HG03135 (cell line): ENCODE data around the gene MRPL20.
A peak's percentile ranks its signal among the peaks of the same experiment; 100 is the strongest.
"Not testable (repeated sequence)": the region's sequence is repeated elsewhere in the genome, so short reads cannot be mapped to it uniquely, and the experiment has no call there.

Experiments used
- ATAC-seq: cut with Tn5 transposase; IDR thresholded peaks from one replicate; pipeline ENCODE4 v1.9.1; 2021; ENCODE audit warnings: mild to moderate bottlenecking, moderate library complexity; ENCODE audit not compliant: unreplicated experiment

Gene MRPL20

DNA sequence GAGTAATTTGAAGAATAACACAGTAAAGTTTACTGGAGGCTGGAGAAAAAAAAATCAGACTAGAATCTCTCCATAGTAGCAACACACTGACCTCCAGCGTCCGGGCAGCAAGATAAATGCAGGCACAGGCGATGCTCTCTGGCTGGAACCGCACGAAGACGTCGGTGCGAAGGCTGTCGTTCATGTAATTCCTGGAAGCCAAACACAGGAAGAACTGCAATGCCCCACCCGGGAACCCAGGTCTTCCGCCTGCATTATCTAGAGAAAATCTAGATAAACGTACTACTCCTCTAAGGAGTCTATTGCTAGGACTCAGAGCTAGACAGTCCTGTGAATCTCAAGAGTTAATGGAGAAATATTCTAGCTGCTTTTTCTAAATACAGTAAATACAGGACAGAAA is 16.4 kb downstream of the MRPL20 start:
- ATAC-seq, result no peak

DNA sequence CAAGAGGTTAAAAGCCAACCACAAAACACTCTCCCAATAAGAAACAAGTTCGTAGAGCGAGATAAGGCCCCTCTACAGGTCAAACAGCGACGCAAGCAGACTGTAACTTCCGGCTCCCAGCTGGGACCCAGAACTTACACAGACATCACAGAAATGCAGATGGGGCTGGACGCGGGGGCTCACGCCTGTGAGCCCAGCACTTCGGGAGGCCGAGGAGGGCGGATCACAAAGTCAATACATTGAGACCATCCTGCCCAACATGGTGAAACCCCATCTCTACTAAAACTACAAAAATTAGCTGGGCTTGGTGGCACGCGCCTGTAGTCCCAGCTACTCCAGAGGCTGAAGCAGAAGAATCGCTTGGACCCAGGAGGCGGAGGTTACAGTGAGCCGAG is 19.0 kb downstream of the MRPL20 start:
- no peak for ATAC-seq

DNA sequence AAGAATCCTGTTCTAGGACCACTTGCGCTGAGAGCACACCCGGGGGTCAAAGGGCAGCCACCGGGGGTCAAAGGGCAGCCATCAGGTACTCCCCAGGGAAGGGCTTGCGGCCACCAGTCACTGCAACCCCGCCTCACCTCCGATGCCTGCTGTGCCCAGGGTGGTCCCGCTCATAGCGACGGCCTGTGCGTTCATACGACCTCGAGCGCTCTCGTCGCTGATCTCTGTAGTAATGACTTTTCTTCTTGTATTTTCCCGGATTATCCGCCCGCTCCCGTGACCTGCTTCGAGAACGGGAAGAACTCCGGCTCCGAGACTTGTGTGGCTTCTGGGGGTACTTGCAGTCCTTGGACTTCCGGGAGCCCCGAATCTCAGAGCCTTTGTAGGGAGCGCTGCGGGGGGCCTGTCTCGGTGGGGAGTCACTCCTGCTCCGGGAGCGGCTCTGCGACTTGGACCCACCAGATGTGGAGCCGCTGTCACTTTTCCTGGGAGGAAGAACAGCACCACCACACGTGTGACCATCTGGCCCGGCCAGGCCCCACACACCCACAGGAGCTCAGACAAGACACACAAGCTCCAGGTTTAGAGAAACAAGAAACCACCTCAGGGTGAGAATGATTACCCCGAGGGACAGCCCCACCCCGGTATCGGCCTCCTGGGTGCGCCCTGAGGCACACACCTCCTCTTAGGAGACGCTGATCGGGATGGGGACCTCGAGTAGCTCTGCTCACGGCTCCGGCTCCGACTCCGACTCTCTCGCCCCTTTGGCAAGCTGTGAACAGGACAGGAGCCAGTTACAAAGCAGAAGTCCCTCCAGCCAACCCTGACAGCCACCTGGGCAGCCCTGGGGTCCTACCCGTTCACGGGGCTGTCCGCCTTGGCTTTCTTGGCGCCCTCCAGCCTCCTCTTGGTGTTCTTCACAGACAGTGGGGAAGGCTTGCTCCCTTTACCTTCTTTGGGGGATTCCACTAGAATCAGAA is 19.7 kb downstream of the MRPL20 start:
- ATAC-seq, result no peak

DNA sequence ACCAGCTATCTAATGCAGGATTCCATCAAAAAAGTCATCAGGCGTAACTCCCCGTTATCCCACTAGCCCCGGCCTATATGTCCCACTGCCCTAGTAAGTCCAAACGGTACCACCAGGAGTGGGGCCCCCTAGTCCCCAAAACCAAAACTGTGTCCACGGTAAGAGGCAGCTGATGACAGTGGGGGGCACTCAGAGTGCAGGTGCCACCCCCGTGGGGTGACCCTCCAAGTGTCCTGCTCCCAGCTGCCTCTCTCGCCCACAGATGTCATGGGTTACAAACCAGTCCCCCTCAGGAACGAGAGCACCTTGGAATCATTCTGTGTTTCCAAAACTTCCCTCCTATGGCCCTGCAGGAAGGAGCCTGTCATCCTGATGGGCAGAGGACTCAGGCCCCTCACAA is 21.2 kb downstream of the MRPL20 start:
- no peak for ATAC-seq

DNA sequence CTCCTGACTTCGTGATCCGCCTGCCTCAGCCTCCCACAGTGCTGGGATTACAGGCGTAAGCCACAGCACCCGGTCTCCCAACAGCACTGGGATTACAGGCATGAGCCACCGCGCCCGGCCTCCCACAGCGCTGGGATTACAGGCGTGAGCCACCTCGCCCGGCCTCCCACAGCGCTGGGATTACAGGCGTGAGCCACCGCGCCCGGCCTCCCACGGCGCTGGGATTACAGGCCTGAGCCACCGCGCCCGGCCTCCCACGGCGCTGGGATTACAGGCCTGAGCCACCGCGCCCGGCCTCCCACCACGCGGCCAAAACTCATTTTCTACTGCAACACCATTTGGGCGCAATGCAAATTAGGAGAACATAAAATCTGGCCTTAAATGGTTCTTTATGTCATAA is 21.8 kb downstream of the MRPL20 start:
- not testable (repeated sequence) for ATAC-seq

DNA sequence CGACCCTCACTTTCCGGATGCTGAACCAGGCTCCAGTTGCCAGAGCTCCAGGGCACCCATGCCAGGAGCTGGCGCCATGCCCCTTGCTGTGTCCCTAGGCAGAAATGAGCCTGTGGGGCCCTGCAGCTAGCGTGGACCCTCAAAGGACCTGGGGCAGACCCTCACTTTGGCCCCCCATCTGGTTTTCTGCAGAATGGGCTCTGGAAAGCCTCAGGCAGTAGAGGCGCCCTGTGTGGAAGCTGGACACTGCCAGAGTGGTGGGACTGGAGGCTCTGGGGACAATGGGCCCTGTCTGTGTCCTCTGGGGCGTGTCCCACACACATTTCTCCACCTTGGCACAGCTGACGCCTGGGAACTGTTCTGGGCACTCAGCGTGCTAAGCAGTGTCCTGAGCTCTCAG is 25.8 kb downstream of the MRPL20 start:
- no peak for ATAC-seq

DNA sequence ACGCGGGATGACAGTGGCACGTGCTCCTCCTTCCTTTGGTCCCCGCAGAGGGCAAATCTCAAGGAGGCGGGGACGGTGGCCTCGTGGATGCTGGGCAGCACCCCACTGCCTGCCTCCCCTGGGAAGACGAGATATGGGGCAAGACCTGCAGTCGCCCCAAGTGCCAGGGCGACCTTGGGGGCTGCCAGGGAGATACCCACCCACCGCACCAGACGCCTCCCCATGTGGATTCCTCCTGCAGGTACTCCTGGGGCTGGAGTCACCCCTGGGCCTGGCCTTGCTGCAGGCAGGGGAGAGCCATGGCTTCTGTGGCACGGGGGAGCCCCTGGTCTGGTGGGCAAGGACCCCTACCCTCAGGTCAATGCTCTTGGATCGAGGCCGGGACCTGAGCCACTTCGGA is 26.2 kb downstream of the MRPL20 start:
- no peak for ATAC-seq

DNA sequence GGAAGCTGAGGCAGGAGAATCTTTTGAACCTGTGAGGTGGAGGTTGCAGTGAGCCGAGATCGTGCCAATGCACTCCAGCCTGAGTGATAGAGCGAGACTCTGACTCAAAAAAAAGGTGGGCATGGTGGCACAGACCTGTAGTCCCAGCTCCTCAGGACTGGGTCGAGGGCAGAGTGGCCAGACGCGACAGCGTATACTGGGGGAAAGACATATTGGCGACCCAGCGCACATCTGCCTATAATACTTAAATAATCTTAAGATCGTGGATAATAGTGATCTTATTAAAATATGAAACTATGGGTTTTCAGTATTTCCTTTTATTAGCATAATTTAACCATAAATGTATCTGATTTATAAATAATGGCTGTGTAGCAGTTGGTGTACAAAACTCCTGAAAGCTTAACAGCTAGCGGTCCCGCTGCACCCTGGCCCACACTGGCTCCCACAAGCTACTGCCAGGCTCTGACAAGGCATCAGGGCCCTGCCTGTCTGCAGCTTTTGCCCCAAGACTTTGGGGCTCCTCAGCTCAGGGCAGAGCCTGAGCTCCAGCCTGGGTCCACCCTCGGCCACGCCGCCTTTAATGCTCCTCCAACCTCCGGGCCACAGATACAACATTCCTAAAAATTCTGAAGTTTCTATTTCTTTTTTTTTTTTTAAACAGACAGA is 29.4 kb downstream of the MRPL20 start:
- no peak for ATAC-seq

DNA sequence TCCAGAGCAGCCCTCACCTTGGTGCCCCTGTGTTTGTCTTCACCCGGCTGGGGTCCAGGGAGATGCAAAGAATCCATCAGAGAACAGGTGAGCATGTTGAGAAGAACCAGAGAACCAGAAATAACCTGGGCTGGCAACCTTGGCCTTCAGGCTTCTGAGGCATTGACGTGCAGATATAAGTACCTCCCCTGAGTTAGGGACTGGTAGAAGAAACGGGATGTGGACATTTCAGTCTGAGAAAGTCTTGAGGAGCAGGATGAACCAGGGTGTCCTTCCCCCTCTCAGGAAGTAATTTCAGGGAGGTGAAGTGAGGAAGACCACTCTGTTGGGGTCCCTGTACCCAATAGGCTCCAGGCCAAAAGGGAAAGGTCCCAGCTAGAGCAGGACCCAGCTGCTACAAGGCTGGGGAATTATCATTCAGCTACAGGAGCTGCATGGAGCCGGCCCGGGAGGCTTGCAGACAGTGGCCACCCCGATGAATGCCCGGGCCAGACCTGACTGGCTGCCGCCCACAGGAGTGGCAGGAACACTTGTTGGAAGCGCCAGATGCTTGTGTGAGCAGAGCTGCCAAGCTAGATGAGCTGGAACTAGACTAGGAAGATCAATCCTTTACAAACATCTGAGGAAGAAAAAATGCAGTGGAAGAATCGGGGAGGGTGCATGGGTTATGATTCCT is 30.4 kb downstream of the MRPL20 start:
- no peak for ATAC-seq

DNA sequence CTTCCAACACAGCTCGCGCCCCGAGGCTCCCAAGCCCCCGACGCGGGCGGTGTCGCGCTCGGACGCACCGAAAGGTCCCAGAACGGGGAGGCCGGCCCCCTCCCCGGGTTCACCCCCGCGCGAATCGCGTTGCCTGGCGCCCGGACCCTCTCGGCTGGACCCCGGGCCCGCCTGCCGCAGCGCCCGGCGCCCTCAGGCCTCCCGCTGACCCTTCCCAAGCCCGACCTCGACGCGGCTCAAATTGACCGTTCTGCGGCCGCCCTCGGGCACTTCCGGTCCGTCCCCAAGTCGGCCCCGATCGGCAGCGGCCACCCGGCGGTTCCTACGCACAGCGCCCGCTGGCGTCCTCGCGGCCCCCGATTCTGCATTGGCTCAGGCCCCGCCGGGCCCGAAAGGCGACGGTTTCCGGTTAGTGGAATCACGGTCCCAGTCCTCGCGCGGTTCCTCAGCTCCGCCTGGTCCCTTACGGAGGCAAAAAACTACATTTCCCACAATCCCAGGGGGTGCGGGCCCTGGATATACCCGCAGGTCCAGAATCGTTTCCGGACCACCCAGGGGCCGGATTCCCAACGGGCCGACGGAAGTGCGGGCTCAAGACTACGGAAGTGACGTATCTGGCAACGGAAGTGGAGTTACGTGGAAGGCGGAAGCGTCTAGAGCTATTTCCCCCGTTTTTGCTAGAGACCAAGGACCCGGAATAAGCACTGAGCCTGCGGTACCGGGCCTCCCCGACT is 32.0 kb downstream of the MRPL20 start, which contains the start of gene AURKAIP1:
TSS of gene AURKAIP1 (minus strand) at position 279 of the 734 bp plus-strand sequence. CDS start 451 bp downstream, outside the sequence.
- peak; percentile 81 for ATAC-seq

DNA sequence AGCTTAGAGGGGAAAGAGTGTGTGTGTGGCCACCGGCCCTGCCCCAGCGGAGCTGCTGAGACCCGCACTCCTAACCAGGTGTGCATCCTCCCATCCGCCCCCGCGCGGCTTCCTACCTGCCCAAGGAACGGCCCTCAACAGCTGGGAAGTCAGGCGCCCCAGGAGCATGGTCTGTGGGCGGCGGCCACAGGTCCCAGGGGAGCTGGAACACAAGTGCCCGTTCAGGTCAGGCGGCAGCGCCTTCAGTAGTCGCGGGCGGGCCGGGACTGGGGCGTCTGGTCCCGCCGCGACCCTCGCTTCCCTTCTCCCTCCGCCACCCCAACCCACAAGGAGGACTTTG is 32.5 kb downstream of the MRPL20 start:
- ATAC-seq, result peak; percentile 5

DNA sequence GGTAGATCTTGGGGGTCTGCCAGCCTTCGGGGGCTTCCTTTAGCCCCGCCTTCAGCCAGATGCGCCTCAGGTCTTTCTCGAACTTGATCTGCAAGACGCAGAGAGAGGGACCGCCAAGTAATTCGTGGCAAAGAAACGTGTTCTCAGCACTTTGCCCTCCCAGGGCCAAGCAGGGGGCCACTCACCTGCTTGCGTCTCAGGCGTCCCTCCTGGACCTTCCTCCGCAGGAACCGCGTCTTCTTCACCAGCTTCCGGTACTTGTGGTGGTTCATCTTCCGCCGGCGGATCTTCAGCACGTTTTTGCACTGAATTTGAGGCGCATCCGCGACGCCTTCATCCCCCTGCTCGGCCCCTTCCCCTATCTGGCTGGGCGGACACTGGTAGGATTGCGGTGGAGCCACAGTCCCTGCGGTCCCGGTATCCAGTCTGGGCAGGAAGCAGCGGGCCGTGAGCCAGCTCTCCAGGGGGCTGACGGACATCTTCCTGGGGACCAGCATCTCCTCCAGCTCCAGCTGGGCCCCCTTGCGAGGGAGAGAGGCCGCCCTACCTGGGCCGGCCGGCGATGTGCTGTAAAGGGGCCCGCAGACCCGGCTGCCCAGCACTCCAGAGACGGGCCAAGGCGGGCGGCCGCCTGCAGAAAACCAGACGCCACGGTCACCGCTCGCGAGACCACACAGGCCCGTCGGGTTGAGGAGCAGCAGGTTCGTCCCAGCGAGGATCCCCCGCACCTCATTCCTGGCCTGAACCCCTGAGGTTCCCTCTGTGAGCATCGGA is 33.1 kb downstream of the MRPL20 start:
- no peak for ATAC-seq

DNA sequence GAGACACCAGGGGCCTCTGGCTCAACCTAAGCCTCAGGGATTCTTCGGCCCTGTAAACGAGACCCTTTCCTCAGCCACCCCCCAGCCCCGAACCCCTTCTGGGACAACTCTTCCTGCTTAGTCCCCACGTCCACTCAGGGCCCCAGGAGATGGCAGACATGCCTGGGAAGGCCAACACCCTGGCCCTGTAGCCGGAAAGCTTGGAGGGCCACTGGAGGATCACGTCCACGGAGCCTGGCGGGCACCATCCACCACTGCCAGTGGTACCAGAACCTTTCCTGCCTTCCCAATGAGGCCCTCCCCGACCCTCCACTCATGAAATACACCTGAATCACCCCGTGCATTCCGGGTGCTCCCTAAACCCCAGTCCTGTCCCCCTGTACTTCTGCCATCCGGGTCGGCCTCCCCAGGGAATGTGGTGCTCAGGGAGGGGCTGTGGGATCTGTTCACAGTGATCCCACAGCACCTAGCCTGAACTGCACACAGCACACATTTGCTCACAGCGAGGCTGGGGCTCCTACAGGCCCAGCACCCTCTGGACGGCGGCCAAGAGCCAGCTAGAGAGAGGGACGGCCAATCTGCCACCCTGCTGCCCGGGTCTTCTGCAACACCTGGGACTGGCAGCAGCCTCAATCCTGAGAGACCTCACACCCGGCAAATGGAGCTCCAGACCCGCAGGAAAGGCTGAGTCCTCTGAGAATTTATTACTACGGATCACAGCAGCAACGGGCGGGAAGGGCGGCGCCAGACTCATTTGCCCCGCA is 33.9 kb downstream of the MRPL20 start:
- ATAC-seq, result no peak

DNA sequence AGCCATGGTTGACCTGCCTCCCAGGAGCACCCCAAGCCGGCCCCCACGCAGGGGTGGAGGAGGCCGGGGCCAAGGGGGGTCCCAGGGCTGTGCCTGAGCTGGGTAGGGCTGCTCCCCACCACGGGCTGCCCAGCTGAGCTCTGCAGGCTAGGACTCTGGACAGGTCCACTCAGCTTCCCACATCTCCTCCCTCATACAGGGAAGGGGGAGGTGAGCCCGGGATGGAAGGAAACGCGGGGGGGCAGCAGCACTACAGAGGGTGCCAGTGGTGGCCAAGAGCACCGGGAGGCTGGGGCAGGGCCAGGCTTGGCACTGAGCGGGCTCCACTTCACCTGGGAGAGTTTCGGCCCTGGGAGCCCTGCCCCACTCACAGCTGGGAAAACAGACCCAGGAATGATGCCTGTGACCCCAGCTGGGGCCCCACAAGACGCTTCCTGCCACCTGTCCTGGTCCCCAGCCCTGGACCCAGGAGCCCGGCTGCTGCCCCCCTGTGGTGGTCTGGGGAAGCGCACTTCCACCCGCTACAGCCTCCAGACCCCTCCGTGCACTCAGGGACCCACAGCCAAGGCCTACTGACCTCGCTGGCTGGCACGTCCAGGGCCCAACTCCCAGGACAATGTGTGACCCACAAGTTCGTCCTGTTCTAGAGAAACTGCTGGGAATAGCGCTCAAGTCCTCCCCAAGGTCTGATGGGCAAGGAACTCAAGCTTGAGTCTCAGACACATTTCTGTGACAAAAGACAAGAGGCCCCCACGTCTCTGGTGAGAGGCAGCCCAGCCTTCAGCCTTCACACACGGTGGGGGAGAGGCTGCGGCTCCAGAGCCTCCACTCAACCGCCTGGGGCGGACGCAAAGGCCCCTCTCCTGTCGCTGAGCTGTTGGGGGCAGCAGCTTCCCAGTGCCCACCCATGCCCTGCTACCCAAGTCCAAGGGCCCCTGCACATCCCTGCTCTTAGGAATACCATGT is 35.1 kb downstream of the MRPL20 start:
- no peak for ATAC-seq

DNA sequence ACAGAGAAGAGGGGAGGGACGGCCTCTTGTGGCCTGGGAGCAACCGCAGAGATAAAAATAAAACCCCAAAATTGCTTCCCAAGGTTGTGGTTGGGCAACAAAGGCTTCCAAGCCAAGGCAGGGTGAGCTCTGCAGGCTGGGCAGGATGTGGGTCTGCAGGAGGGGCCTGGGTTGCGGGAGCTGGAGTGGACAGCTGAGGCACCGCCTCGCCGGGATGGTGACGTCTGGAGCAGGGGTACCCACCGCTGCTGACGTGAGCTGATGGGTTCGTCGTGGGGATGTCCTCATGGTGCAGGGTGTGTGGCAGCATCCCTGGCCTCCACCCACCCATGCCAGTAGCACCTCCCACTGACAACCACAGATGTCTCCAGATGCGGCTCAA is 35.7 kb downstream of the MRPL20 start:
- ATAC-seq, result no peak

DNA sequence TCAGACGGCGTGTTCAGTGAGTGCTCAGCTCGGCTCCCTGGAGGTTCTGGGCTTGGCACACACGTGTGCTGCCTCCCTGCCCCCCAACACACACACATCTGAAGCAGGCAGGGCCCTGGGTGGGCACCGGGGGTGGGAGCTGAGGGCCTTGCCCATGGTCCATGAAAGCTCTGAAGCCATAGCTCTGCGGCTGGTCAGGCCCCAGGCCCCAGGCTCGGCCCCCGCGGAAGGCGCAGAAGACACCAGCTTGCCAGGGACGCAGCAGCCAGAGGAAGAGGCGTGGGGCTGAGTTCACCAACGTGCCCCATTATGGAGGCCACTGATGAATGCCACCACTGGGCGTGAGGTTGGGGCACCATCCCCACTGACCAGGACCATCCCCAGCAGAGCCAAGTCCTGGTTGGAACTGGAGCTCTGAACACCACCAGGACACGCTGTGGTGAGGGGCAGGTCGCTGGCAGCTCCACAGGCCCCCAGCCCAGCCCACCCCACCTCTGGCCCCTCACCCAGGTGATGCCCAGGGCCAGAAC is 36.3 kb downstream of the MRPL20 start:
- ATAC-seq, result no peak

DNA sequence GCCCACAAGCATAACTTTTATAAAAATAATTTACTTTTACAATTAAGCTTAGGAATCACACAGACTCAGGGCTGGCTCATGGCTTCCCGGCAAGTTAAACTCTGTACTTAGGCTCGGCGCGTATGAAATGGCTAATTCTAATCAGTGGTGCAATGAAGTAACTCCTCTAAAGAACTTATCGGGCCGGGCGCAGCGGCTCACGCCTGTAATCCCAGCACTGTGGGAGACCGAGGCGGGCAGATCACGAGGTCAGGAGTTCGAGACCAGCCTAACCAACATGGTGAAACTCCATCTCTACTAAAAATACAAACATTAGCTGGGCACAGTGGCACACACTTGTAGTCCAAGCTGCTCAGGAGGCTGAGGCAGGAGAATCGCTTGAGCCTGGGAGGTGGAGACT is 37.0 kb downstream of the MRPL20 start:
- not testable (repeated sequence) for ATAC-seq

DNA sequence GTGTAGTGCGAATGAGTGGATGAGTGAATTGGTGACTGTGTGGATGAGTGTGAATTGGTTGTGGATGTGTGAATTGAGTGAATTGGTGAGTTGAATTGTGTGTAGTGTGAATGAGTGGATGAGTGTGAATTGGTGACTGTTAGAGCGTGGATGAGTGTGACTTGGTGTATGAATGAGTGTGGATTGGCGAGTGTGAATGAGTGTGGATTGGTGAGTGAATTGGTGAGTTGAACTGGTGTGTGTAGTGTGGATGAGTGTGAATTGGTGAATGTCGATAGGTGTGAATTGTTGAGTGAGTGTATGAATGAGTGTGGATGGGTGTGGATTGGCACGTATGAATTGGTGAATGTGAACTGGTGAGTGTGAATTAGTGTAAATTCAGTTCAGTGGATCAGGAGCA is 39.8 kb downstream of the MRPL20 start:
- no peak for ATAC-seq
